ENCODE results near the gene SEC14L1.

DNA sequence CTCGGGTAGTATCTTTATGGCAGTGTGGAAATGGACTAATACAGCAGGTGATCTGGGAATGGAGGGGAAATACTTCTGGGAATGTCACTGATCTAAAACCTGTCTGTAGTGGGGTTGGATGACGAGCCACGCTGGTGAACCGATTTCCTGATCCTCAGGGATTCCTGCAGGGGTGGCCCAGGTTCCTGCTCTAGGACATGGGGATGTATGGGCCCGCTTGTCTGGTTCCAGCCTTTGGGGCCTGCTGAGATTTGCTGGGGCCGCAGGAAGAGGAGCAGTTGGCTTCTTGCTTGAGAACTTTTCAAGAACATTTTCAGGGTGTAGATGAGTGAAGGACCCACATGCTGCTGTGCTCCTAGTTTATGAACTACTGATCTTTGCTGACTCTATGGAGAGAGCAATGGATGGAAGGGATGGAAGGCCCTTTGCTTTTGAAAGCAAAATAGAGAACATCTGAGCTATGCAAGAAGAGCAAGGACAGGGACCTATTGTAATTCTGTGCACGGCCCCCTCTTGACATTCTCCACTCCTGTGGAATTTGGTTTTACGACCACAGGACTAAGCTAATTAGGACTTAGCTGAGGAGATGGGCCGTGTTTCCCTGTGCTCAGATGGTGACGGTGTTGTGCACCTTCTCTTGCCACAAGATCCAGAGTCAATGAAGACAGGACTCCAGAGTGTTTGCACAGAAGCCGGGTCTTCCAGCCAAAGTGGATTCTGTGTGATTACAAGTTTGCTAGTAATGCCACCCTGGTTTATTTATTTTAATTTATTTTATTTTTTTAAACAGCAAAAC is 90.5 kb downstream of the SEC14L1 start:
- TF ChIP-seq, protein P1, sequence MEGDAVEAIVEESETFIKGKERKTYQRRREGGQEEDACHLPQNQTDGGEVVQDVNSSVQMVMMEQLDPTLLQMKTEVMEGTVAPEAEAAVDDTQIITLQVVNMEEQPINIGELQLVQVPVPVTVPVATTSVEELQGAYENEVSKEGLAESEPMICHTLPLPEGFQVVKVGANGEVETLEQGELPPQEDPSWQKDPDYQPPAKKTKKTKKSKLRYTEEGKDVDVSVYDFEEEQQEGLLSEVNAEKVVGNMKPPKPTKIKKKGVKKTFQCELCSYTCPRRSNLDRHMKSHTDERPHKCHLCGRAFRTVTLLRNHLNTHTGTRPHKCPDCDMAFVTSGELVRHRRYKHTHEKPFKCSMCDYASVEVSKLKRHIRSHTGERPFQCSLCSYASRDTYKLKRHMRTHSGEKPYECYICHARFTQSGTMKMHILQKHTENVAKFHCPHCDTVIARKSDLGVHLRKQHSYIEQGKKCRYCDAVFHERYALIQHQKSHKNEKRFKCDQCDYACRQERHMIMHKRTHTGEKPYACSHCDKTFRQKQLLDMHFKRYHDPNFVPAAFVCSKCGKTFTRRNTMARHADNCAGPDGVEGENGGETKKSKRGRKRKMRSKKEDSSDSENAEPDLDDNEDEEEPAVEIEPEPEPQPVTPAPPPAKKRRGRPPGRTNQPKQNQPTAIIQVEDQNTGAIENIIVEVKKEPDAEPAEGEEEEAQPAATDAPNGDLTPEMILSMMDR (conservative IDR thresholded peaks at IDR 0.05; ENCODE audit: low read depth, low read length) = no peak
- TF ChIP-seq EZH2 (IDR thresholded peaks at IDR 0.05; ENCODE audit: borderline replicate concordance, low read depth, low read length, poor library complexity, severe bottlenecking) = no peak

Measured in A673 (cell line).